H9 (cell line): ENCODE measurements around the gene MASTL. TPM values are rescaled to one million over a fixed set of nuclear protein-coding genes. Genes with fewer than 3 reads are reported as not detected.
A peak's percentile ranks its signal among the peaks of the same experiment; 100 is the strongest.

Experiments used
- DNase-seq: peaks from one replicate; pipeline ENCODE4 v3.0.0-alpha.2; 2017
- H2AFZ ChIP-seq: one replicate; pipeline ENCODE4 v1.6.1; 2013; ENCODE audit warnings: mild to moderate bottlenecking, low read length, control low read depth, moderate library complexity
- H2AK5ac ChIP-seq: 2 replicates; pipeline ENCODE4 v1.6.1; 2013; ENCODE audit warnings: low read length, control low read depth, mixed read lengths; ENCODE audit not compliant: insufficient read length
- H2BK120ac ChIP-seq: one replicate; pipeline ENCODE4 v1.6.1; 2013; ENCODE audit warnings: low read depth, mild to moderate bottlenecking, low read length, control low read depth, inconsistent platforms; ENCODE audit not compliant: poor library complexity, severe bottlenecking
- H2BK12ac ChIP-seq: 2 replicates; pipeline ENCODE4 v1.6.1; 2013; ENCODE audit warnings: low read length, control low read depth, mixed read lengths, low read depth; ENCODE audit not compliant: insufficient read length
- H2BK15ac ChIP-seq: 2 replicates; pipeline ENCODE4 v1.6.1; 2013; ENCODE audit warnings: low read depth, low read length, control low read depth
- H2BK20ac ChIP-seq: one replicate; pipeline ENCODE4 v1.6.1; 2013; ENCODE audit warnings: low read depth, mild to moderate bottlenecking, low read length, control low read depth, inconsistent platforms; ENCODE audit not compliant: poor library complexity, severe bottlenecking
- H2BK5ac ChIP-seq: 2 replicates; pipeline ENCODE4 v1.6.1; 2013; ENCODE audit warnings: low read length, control low read depth, mixed read lengths; ENCODE audit not compliant: insufficient read length
- H3K14ac ChIP-seq: 2 replicates; pipeline ENCODE4 v1.6.1; 2013; ENCODE audit warnings: low read length, control low read depth; ENCODE audit not compliant: insufficient read depth
- H3K18ac ChIP-seq: 2 replicates; pipeline ENCODE4 v1.6.1; 2013; ENCODE audit warnings: low read depth, mild to moderate bottlenecking, mixed read lengths, low read length, control low read depth; ENCODE audit not compliant: insufficient read length
- H3K23ac ChIP-seq: 2 replicates; pipeline ENCODE4 v1.6.1; 2013; ENCODE audit warnings: low read length, control low read depth, mixed read lengths, low read depth; ENCODE audit not compliant: insufficient read length
- H3K23me2 ChIP-seq: 2 replicates; pipeline ENCODE4 v1.6.1; 2013; ENCODE audit warnings: low read depth, mild to moderate bottlenecking, mixed read lengths, low read length, control low read depth; ENCODE audit not compliant: insufficient read length, poor library complexity, severe bottlenecking
- H3K27ac ChIP-seq: 2 replicates; pipeline ENCODE4 v1.5.1; 2013; ENCODE audit warnings: low read length, control low read depth, mixed read lengths, low read depth; ENCODE audit not compliant: insufficient read length
- H3K27me3 ChIP-seq: 2 replicates; pipeline ENCODE4 v1.6.1; 2013; ENCODE audit warnings: low read length, control low read depth, inconsistent platforms; ENCODE audit not compliant: insufficient read depth
- H3K4ac ChIP-seq: 2 replicates; pipeline ENCODE4 v1.6.1; 2013; ENCODE audit warnings: low read depth, mild to moderate bottlenecking, control low read depth, inconsistent platforms, low read length, moderate library complexity
- H3K4me1 ChIP-seq: 2 replicates; pipeline ENCODE4 v1.6.1; 2013; ENCODE audit warnings: low read length, control low read depth, inconsistent platforms; ENCODE audit not compliant: insufficient read depth
- H3K4me2 ChIP-seq: 2 replicates; pipeline ENCODE4 v1.6.1; 2013; ENCODE audit warnings: low read length, control low read depth, mixed read lengths; ENCODE audit not compliant: insufficient read length, insufficient read depth
- H3K56ac ChIP-seq: 2 replicates; pipeline ENCODE4 v1.6.1; 2013; ENCODE audit warnings: low read depth, mild to moderate bottlenecking, mixed read lengths, low read length, control low read depth; ENCODE audit not compliant: insufficient read length
- H3K79me1 ChIP-seq: 2 replicates; pipeline ENCODE4 v1.6.1; 2013; ENCODE audit warnings: low read depth, mild to moderate bottlenecking, moderate library complexity, low read length, control low read depth, inconsistent platforms; ENCODE audit not compliant: insufficient read depth, poor library complexity, severe bottlenecking
- H3K79me2 ChIP-seq: 2 replicates; pipeline ENCODE4 v1.6.1; 2013; ENCODE audit warnings: low read length, control low read depth, inconsistent platforms; ENCODE audit not compliant: insufficient read depth
- H3K9ac ChIP-seq: 2 replicates; pipeline ENCODE4 v1.6.1; 2013; ENCODE audit warnings: low read length, control low read depth, mixed read lengths; ENCODE audit not compliant: insufficient read length; ENCODE audit errors: extremely low read depth
- H3K9me3 ChIP-seq: one replicate; pipeline ENCODE4 v1.6.1; 2013; ENCODE audit warnings: low read depth, low read length, inconsistent platforms; ENCODE audit not compliant: control insufficient read depth
- H3T11ph ChIP-seq: one replicate; pipeline ENCODE4 v1.6.1; 2013; ENCODE audit warnings: mild to moderate bottlenecking, low read length, control low read depth, inconsistent platforms
- H4K20me1 ChIP-seq: one replicate; pipeline ENCODE4 v1.6.1; 2013; ENCODE audit not compliant: control insufficient read depth, insufficient read length, insufficient read depth
- H4K5ac ChIP-seq: 2 replicates; pipeline ENCODE4 v1.6.1; 2013; ENCODE audit warnings: low read depth, mild to moderate bottlenecking, mixed read lengths, low read length, control low read depth; ENCODE audit not compliant: insufficient read length
- H4K8ac ChIP-seq: replicated peaks from 2 replicates; pipeline ENCODE4 v1.6.1; 2013; ENCODE audit warnings: low read length, control low read depth, mixed read lengths, low read depth; ENCODE audit not compliant: insufficient read length
- H4K91ac ChIP-seq: 2 replicates; pipeline ENCODE4 v1.6.1; 2013; ENCODE audit warnings: low read depth, mild to moderate bottlenecking, moderate library complexity, mixed read lengths, low read length, control low read depth; ENCODE audit not compliant: insufficient read length
- H3K27ac Mint-ChIP-seq, 3 experiments: 2 replicates in 2 of 3; 3 replicates in 1 of 3; pipeline ENCODE4 v1.8.0; 2020 to 2021; ENCODE audit warnings: mixed read lengths in 3 of 3, mild to moderate bottlenecking in 1 of 3, moderate library complexity in 1 of 3
- H3K27me3 Mint-ChIP-seq: 2 replicates; pipeline ENCODE4 v1.8.0; 2021; ENCODE audit warnings: low read depth, mild to moderate bottlenecking, moderate library complexity, mixed read lengths
- H3K36me3 Mint-ChIP-seq, 3 experiments: 2 replicates in 2 of 3; 3 replicates in 1 of 3; pipeline ENCODE4 v1.8.0; 2020 to 2021; ENCODE audit warnings: low read depth in 3 of 3, mixed read lengths in 3 of 3; ENCODE audit not compliant: insufficient read depth in 1 of 3
- H3K4me1 Mint-ChIP-seq, 2 experiments: 2 replicates each; pipeline ENCODE4 v1.8.0; 2020; ENCODE audit warnings: mixed read lengths in 2 of 2
- H3K4me3 Mint-ChIP-seq, 2 experiments: 2 replicates in 1 of 2; 3 replicates in 1 of 2; pipeline ENCODE4 v1.8.0; 2020 to 2021; ENCODE audit warnings: mild to moderate bottlenecking in 2 of 2, mixed read lengths in 2 of 2, moderate library complexity in 1 of 2
- H3K9me3 Mint-ChIP-seq, 2 experiments: 2 replicates in 1 of 2; 3 replicates in 1 of 2; pipeline ENCODE4 v1.8.0; 2020; ENCODE audit warnings: mild to moderate bottlenecking in 2 of 2, mixed read lengths in 2 of 2, moderate library complexity in 1 of 2
- WGBS: extraction: QIAGEN DNeasy Blood & Tissue Kit; methylation state at CpG from one replicate; pipeline ENCODE4 v1.1.7; 2013; ENCODE audit warnings: missing lambda C conversion rate, low lambda C conversion rate, mixed read lengths; ENCODE audit not compliant: insufficient read length; ENCODE audit errors: extremely low coverage; 5-methylcytosine and 5-hydroxymethylcytosine counted together
- total RNA-seq: library from RNA; stranded (reverse); gene quantifications from 2 replicates; pipeline ENCODE4 v1.2.1, GENCODE V29; 2021
- TF ChIP-seq, protein P1 (sequence below): fragments of 200-600 bp; sonication (generic); conservative IDR thresholded peaks from 3 replicates; pipeline ENCODE4 v1.8.0; 2021; ENCODE audit warnings: antibody characterized with exemption, mild to moderate bottlenecking

MASTL gene
- total RNA-seq, 1 experiment from 2014 or later, result 35.0 TPM

DNA sequence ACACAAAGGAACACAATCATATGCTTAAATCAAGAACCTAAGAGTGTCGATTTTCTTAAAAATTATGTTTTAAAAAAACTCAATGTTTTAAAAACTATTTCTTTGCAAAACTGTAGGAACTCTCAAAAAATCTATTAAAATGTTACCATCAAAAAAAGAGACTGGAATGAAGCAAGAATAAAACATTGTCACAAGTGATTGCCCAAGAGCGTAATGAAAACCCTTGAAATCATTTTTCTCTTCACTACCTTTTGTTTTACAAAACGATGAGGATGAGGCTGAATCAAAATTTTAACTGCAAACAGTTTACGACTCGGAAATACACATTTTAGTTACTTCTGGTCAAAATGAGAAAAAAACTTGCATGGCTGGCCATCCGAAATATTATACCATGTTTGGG is 1.8 kb upstream of the MASTL start:
- TF ChIP-seq, protein P1, sequence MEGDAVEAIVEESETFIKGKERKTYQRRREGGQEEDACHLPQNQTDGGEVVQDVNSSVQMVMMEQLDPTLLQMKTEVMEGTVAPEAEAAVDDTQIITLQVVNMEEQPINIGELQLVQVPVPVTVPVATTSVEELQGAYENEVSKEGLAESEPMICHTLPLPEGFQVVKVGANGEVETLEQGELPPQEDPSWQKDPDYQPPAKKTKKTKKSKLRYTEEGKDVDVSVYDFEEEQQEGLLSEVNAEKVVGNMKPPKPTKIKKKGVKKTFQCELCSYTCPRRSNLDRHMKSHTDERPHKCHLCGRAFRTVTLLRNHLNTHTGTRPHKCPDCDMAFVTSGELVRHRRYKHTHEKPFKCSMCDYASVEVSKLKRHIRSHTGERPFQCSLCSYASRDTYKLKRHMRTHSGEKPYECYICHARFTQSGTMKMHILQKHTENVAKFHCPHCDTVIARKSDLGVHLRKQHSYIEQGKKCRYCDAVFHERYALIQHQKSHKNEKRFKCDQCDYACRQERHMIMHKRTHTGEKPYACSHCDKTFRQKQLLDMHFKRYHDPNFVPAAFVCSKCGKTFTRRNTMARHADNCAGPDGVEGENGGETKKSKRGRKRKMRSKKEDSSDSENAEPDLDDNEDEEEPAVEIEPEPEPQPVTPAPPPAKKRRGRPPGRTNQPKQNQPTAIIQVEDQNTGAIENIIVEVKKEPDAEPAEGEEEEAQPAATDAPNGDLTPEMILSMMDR, result no peak
- Histone ChIP-seq H4K91ac (no peak overlapping the region), H2BK120ac (no peak overlapping the region), H2AFZ (no peak overlapping the region), H2AK5ac (no peak overlapping the region), H2BK20ac (no peak overlapping the region), H3K27me3 (no peaks in the 10 kb centered on the region), H4K5ac (no peak overlapping the region), H2BK12ac (no peak overlapping the region), H3K23me2 (peaks cover 3% of the 10 kb centered on the region), H3K23ac (no peak overlapping the region), H3K4me2 (peak overlapping the region; percentile 71), H3K56ac (no peak overlapping the region), H3K9me3 (no peaks in the 10 kb centered on the region), H3K4me1 (no peaks in the 10 kb centered on the region), H4K20me1 (no peaks in the 10 kb centered on the region), H4K8ac (no peak overlapping the region), H3T11ph (no peak overlapping the region), H3K27ac (no peak overlapping the region), H3K79me2 (peaks cover 48% of the 10 kb centered on the region; the same call in 1 of the 2 replicates), H3K14ac (no peak overlapping the region), H3K9ac (peak overlapping the region; percentile 99), H2BK15ac (no peak overlapping the region), H3K4ac (no peak overlapping the region), H3K79me1 (peaks cover 3% of the 10 kb centered on the region), H2BK5ac (no peak overlapping the region), H3K18ac (no peak overlapping the region)
- H3K9me3 Mint-ChIP-seq, result peaks cover 0 to 8% of the 10 kb centered on the region in 2 experiments; a peak in 3 of 5 replicates
- peak overlapping the region; percentile 99 to 100 (median 100) for H3K27ac Mint-ChIP-seq
- WGBS, result no CpG with 5 or more reads among the region's 6 CpGs
- no peaks in the 10 kb centered on the region for H3K27me3 Mint-ChIP-seq
- DNase-seq, result no peak
- H3K36me3 Mint-ChIP-seq, result peaks cover 27 to 43% (median 38%) of the 10 kb centered on the region in 3 experiments; a peak in 6 of 7 replicates
- peak overlapping the region; percentile 96 to 100 for H3K4me3 Mint-ChIP-seq
- H3K4me1 Mint-ChIP-seq, result peaks cover 18 to 30% of the 10 kb centered on the region in 2 experiments
